HEK293 (cell line): Measurements from ENCODE around the gene RBFOX2.
"Not testable (repeated sequence)": the region's sequence is repeated elsewhere in the genome, so short reads cannot be mapped to it uniquely, and the experiment has no call there.

Source experiments
- CTCF ChIA-PET: fragments of 350-600 bp; formaldehyde crosslinking; extraction: SDS; loops from one replicate; lab custom pipeline; 2021; ENCODE audit warnings: antibody characterized with exemption; lab: Yijun Ruan, JAX
- POLR2A ChIA-PET: fragments of 300-600 bp; formaldehyde crosslinking; extraction: SDS; loops from one replicate; lab custom pipeline; 2020; ENCODE audit warnings: antibody characterized with exemption, inconsistent platforms; lab: Yijun Ruan, JAX
- H3K27ac ChIP-seq: fragments of 200-500 bp; sonication (Bioruptor generic); 2 replicates; pipeline ENCODE4 v1.5.1; 2014; ENCODE audit warnings: low read depth, low read length, control low read depth, inconsistent platforms; ENCODE audit errors: extremely low read depth
- H3K36me3 ChIP-seq, 2 experiments: fragments of 200-500 bp in 1 of 2; sonication (Bioruptor generic) in 1 of 2; 1 replicate in 1 of 2; 2 replicates in 1 of 2; pipeline ENCODE4 v1.5.1; 2014 to 2017; ENCODE audit warnings: inconsistent platforms in 2 of 2, low read length in 2 of 2; ENCODE audit not compliant: control insufficient read depth in 2 of 2, insufficient read depth in 1 of 2
- H3K4me1 ChIP-seq: fragments of 200-500 bp; sonication (Bioruptor generic); 2 replicates; pipeline ENCODE4 v1.5.1; 2014; ENCODE audit warnings: mild to moderate bottlenecking, low read length, inconsistent platforms; ENCODE audit not compliant: control insufficient read depth, insufficient read depth
- H3K4me3 ChIP-seq: 2 replicates; pipeline ENCODE4 v1.5.1; 2011; ENCODE audit warnings: low read depth, mild to moderate bottlenecking, control low read depth, low read length, moderate library complexity
- H3K9me3 ChIP-seq: fragments of 200-500 bp; sonication (Bioruptor generic); 2 replicates; pipeline ENCODE4 v1.5.1; 2014; ENCODE audit warnings: low read depth, low read length, inconsistent platforms; ENCODE audit not compliant: control insufficient read depth, insufficient read depth
- GLIS2 ChIP-seq: fragments of 450-650 bp; formaldehyde crosslinking; IDR thresholded peaks from 2 replicates; pipeline ENCODE4 v1.5.1; 2016; ENCODE audit warnings: missing biosample characterization, missing genetic modification characterization
- MZF1 ChIP-seq: fragments of 450-650 bp; formaldehyde crosslinking; IDR thresholded peaks from 2 replicates; pipeline ENCODE4 v1.5.1; 2017; ENCODE audit warnings: missing biosample characterization, missing genetic modification characterization, borderline replicate concordance
- PBX3 ChIP-seq: sonication (generic); formaldehyde crosslinking; IDR thresholded peaks from 2 replicates; pipeline ENCODE4 v1.8.1; 2022; ENCODE audit warnings: mild to moderate bottlenecking, moderate library complexity, missing genetic modification reagents
- TRIM28 ChIP-seq: IDR thresholded peaks from 2 replicates; pipeline ENCODE4 v1.6.1; 2011; ENCODE audit warnings: low read length, control low read depth, borderline replicate concordance
- ZBTB10 ChIP-seq: fragments of 450-650 bp; formaldehyde crosslinking; IDR thresholded peaks from 2 replicates; pipeline ENCODE4 v1.5.1; 2016; ENCODE audit warnings: missing biosample characterization, missing genetic modification characterization
- ZFHX2 ChIP-seq: fragments of 450-650 bp; formaldehyde crosslinking; conservative IDR thresholded peaks from 2 replicates; pipeline ENCODE4 v1.5.1; 2016; ENCODE audit warnings: missing biosample characterization, missing genetic modification characterization
- ZNF138 ChIP-seq: fragments of 450-650 bp; formaldehyde crosslinking; IDR thresholded peaks from 2 replicates; pipeline ENCODE4 v1.5.1; 2016; ENCODE audit warnings: missing biosample characterization, missing genetic modification characterization, borderline replicate concordance
- ZNF155 ChIP-seq: fragments of 450-650 bp; formaldehyde crosslinking; IDR thresholded peaks from 2 replicates; pipeline ENCODE4 v1.5.1; 2016; ENCODE audit warnings: missing biosample characterization, missing genetic modification characterization
- ZNF157 ChIP-seq: fragments of 450-650 bp; formaldehyde crosslinking; IDR thresholded peaks from 2 replicates; pipeline ENCODE4 v1.5.1; 2016; ENCODE audit warnings: missing biosample characterization, missing genetic modification characterization
- ZNF2 ChIP-seq: fragments of 450-650 bp; formaldehyde crosslinking; IDR thresholded peaks from 2 replicates; pipeline ENCODE4 v1.5.1; 2016; ENCODE audit warnings: missing biosample characterization, missing genetic modification characterization
- ZNF23 ChIP-seq: fragments of 450-650 bp; formaldehyde crosslinking; IDR thresholded peaks from 2 replicates; pipeline ENCODE4 v1.5.1; 2016; ENCODE audit warnings: missing biosample characterization, missing genetic modification characterization, borderline replicate concordance
- ZNF398 ChIP-seq: fragments of 450-650 bp; formaldehyde crosslinking; IDR thresholded peaks from 2 replicates; pipeline ENCODE4 v1.5.1; 2017; ENCODE audit warnings: missing biosample characterization, missing genetic modification characterization
- ZNF488 ChIP-seq: fragments of 450-650 bp; formaldehyde crosslinking; IDR thresholded peaks from 2 replicates; pipeline ENCODE4 v1.5.1; 2016; ENCODE audit warnings: missing biosample characterization, missing genetic modification characterization
- ZNF610 ChIP-seq: fragments of 450-650 bp; formaldehyde crosslinking; IDR thresholded peaks from 2 replicates; pipeline ENCODE4 v1.5.1; 2016; ENCODE audit warnings: missing biosample characterization, missing genetic modification characterization, borderline replicate concordance
- ZNF645 ChIP-seq: fragments of 450-650 bp; formaldehyde crosslinking; IDR thresholded peaks from 2 replicates; pipeline ENCODE4; 2016; ENCODE audit warnings: missing biosample characterization, missing genetic modification characterization
- ZNF777 ChIP-seq: fragments of 450-650 bp; formaldehyde crosslinking; IDR thresholded peaks from 2 replicates; pipeline ENCODE4 v1.5.1; 2017; ENCODE audit warnings: missing biosample characterization, missing genetic modification characterization, borderline replicate concordance

The RBFOX2 gene

GRCh38 chr22:35792506-35792905 is 236.1 kb downstream of the RBFOX2 start:
- TF ChIP-seq ZNF23 (tag by site-specific recombination) (no peak), TRIM28 (no peak), ZNF610 (tag by site-specific recombination) (no peak), ZFHX2 (tag by site-specific recombination) (no peak), ZNF2 (tag by site-specific recombination) (no peak), ZNF157 (tag by site-specific recombination) (no peak), ZNF155 (tag by site-specific recombination) (no peak), GLIS2 (tag by site-specific recombination) (no peak)
- TF ChIP-seq, all 188 proteins: peak for 0
- H3K36me3 ChIP-seq = peaks cover 0 to 4% of the 10 kb centered on the region in 2 experiments; a peak in 1 of 3 replicates
- no peak overlapping the region for H3K27ac ChIP-seq
- peaks cover 5% of the 10 kb centered on the region; the same call in 1 of the 2 replicates for H3K4me1 ChIP-seq
- POLR2A ChIA-PET = no interaction called here
- H3K4me3 ChIP-seq = no peak overlapping the region
- CTCF ChIA-PET = interaction anchor here (0.9 kb wide), 1 partner anchor 30 kb away, joined by 3 read pairs; no protein-coding TSS in a partner anchor
- no peaks in the 10 kb centered on the region for H3K9me3 ChIP-seq

- POLR2A ChIA-PET = interaction anchor here (0.7 kb wide), 1 partner anchor 237 kb away, joined by 4 read pairs; the partner anchor contains the start of gene RBFOX2
- H3K4me1 ChIP-seq, H3K27ac ChIP-seq, H3K36me3 ChIP-seq, H3K9me3 ChIP-seq, H3K4me3 ChIP-seq: not testable (repeated sequence)
- CTCF ChIA-PET = interaction anchor here (0.9 kb wide), 1 partner anchor 29 kb away, joined by 3 read pairs; no protein-coding TSS in a partner anchor
These were observed 236.8 kb downstream of the RBFOX2 start for GRCh38 chr22:35791788-35792187.

GRCh38 chr22:35785181-35785923 is 243.3 kb downstream of the RBFOX2 start:
- POLR2A ChIA-PET = interaction anchor here (0.5 to 0.7 kb wide), 2 partner anchors 9 to 56 kb away, joined by 4 to 5 read pairs; no protein-coding TSS in a partner anchor
- no peak overlapping the region for H3K27ac ChIP-seq
- TF ChIP-seq ZNF645 (tag by site-specific recombination) (no peak), ZNF2 (tag by site-specific recombination) (no peak), ZNF398 (tag by site-specific recombination) (no peak), ZNF488 (no peak), ZNF138 (tag by site-specific recombination) (no peak), PBX3 (CRISPR knock-in tag) (no peak), ZBTB10 (tag by site-specific recombination) (no peak), MZF1 (tag by site-specific recombination) (no peak), ZNF777 (tag by site-specific recombination) (no peak)
- no peaks in the 10 kb centered on the region for H3K9me3 ChIP-seq
- peaks cover 4 to 8% of the 10 kb centered on the region in 2 experiments; a peak in 1 of 3 replicates for H3K36me3 ChIP-seq
- peaks cover 13% of the 10 kb centered on the region for H3K4me1 ChIP-seq
- CTCF ChIA-PET = interaction anchor here (0.6 to 1.3 kb wide), 6 partner anchors 14 to 281 kb away, joined by 3 to 5 read pairs (median 3); no protein-coding TSS in a partner anchor
- no peak overlapping the region for H3K4me3 ChIP-seq
